Subcutaneous abdominal adipose tissue (tissue), 5 donors: Measurements from ENCODE around the gene JMJD7.

Experiments used
- H3K27ac ChIP-seq: one replicate; pipeline ENCODE4 v1.7.0; 2013; ENCODE audit warnings: low read depth, mild to moderate bottlenecking, inconsistent platforms, low read length, moderate library complexity
- H3K27me3 ChIP-seq, 5 donors: one replicate each; pipeline ENCODE4 v1.7.0; 2013; ENCODE audit warnings: low read length in 5 of 5, inconsistent platforms in 1 of 5; ENCODE audit not compliant: control insufficient read depth in 5 of 5, insufficient read depth in 4 of 5
- H3K36me3 ChIP-seq, 5 donors: one replicate each; pipeline ENCODE4 v1.7.0; 2013; ENCODE audit warnings: low read length in 5 of 5; ENCODE audit not compliant: control insufficient read depth in 5 of 5, insufficient read depth in 5 of 5
- H3K4me1 ChIP-seq, 5 donors: one replicate each; pipeline ENCODE4 v1.7.0; 2013; ENCODE audit warnings: low read length in 5 of 5, mild to moderate bottlenecking in 3 of 5, moderate library complexity in 1 of 5; ENCODE audit not compliant: control insufficient read depth in 5 of 5, insufficient read depth in 5 of 5
- H3K4me3 ChIP-seq, 5 donors: one replicate each; pipeline ENCODE4 v1.7.0; 2013; ENCODE audit warnings: low read length in 5 of 5, low read depth in 1 of 5
- H3K9ac ChIP-seq, 5 donors: one replicate each; pipeline ENCODE4 v1.7.0; 2013; ENCODE audit warnings: low read length in 5 of 5, mild to moderate bottlenecking in 4 of 5, moderate library complexity in 3 of 5
- H3K9me3 ChIP-seq, 5 donors: one replicate each; pipeline ENCODE4 v1.7.0; 2013; ENCODE audit warnings: low read length in 5 of 5; ENCODE audit not compliant: control insufficient read depth in 5 of 5
- donor health status: healthy.
- donor health status: healthy.
- donor health status: healthy.
- donor health status: healthy.
- donor health status: healthy.

Gene JMJD7

GRCh38 chr15:41877631-41878354 is 49.9 kb downstream of the JMJD7 start:
- peaks cover 0 to 25% (median 14%) of the 10 kb centered on the region in 5 donors for H3K4me1 ChIP-seq
- no peak overlapping the region for H3K4me3 ChIP-seq
- H3K27ac ChIP-seq, result no peak overlapping the region

GRCh38 chr15:41878355-41878699 is 50.4 kb downstream of the JMJD7 start:
- H3K4me3 ChIP-seq, result no peak overlapping the region
- no peaks in the 10 kb centered on the region for H3K36me3 ChIP-seq
- H3K4me1 ChIP-seq, result peaks cover 0 to 25% (median 14%) of the 10 kb centered on the region in 5 donors
- peaks cover 0 to 8% (median 5%) of the 10 kb centered on the region in 5 donors for H3K27me3 ChIP-seq
- no peak overlapping the region for H3K9ac ChIP-seq
- no peaks in the 10 kb centered on the region for H3K9me3 ChIP-seq
- no peak overlapping the region for H3K27ac ChIP-seq

More at GRCh38 chr15:41877631-41878354, 49.9 kb downstream of the JMJD7 start:
- no peaks in the 10 kb centered on the region for H3K36me3 ChIP-seq
- H3K27me3 ChIP-seq, result peaks cover 0 to 8% (median 5%) of the 10 kb centered on the region in 5 donors
- H3K9me3 ChIP-seq, result no peaks in the 10 kb centered on the region
- no peak overlapping the region for H3K9ac ChIP-seq

GRCh38 chr15:41879321-41879845 is 51.5 kb downstream of the JMJD7 start:
- H3K4me1 ChIP-seq, result peaks cover 0 to 25% (median 14%) of the 10 kb centered on the region in 5 donors
- H3K27ac ChIP-seq, result no peak overlapping the region
- no peaks in the 10 kb centered on the region for H3K36me3 ChIP-seq
- H3K27me3 ChIP-seq, result peaks cover 0 to 8% (median 5%) of the 10 kb centered on the region in 5 donors
- H3K9me3 ChIP-seq, result no peaks in the 10 kb centered on the region
- no peak overlapping the region for H3K4me3 ChIP-seq
- H3K9ac ChIP-seq, result no peak overlapping the region

- no peak overlapping the region for H3K4me3 ChIP-seq
- no peaks in the 10 kb centered on the region for H3K9me3 ChIP-seq
- no peak overlapping the region for H3K27ac ChIP-seq
- H3K9ac ChIP-seq, result no peak overlapping the region
- no peaks in the 10 kb centered on the region for H3K36me3 ChIP-seq
- peaks cover 0 to 8% (median 5%) of the 10 kb centered on the region in 5 donors for H3K27me3 ChIP-seq
- peaks cover 0 to 25% (median 14%) of the 10 kb centered on the region in 5 donors for H3K4me1 ChIP-seq
Measured at GRCh38 chr15:41880156-41880877, 52.4 kb downstream of the JMJD7 start.

GRCh38 chr15:41881086-41881485 is 53.2 kb downstream of the JMJD7 start:
- H3K36me3 ChIP-seq, result no peaks in the 10 kb centered on the region
- H3K27me3 ChIP-seq, result peaks cover 0 to 8% (median 5%) of the 10 kb centered on the region in 5 donors
- H3K9me3 ChIP-seq, result no peaks in the 10 kb centered on the region
- no peak overlapping the region for H3K27ac ChIP-seq
- H3K4me1 ChIP-seq, result peaks cover 0 to 25% (median 14%) of the 10 kb centered on the region in 5 donors
- no peak overlapping the region for H3K9ac ChIP-seq
- no peak overlapping the region for H3K4me3 ChIP-seq

- Histone ChIP-seq H3K4me1 (peaks cover 0 to 25% (median 14%) of the 10 kb centered on the region in 5 donors), H3K27me3 (peaks cover 0 to 8% (median 5%) of the 10 kb centered on the region in 5 donors), H3K36me3 (no peaks in the 10 kb centered on the region), H3K9me3 (no peaks in the 10 kb centered on the region), H3K4me3 (peak overlapping the region in 1 of 5 donors; percentile 28), H3K27ac (no peak overlapping the region), H3K9ac (no peak overlapping the region)
Measured at GRCh38 chr15:41881550-41881919, 53.6 kb downstream of the JMJD7 start.

- no peak overlapping the region for H3K9ac ChIP-seq
- H3K9me3 ChIP-seq, result no peaks in the 10 kb centered on the region
- H3K36me3 ChIP-seq, result peaks cover 0 to 3% (median 0%) of the 10 kb centered on the region in 5 donors
- H3K4me3 ChIP-seq, result peak overlapping the region in 2 of 5 donors; percentile 18 to 28
- no peak overlapping the region for H3K27ac ChIP-seq
- H3K4me1 ChIP-seq, result peaks cover 0 to 25% (median 14%) of the 10 kb centered on the region in 5 donors
- peaks cover 0 to 8% (median 5%) of the 10 kb centered on the region in 5 donors for H3K27me3 ChIP-seq
Measured at GRCh38 chr15:41881920-41882688, 54.2 kb downstream of the JMJD7 start.

- Histone ChIP-seq H3K27me3 (peaks cover 0 to 8% (median 5%) of the 10 kb centered on the region in 5 donors), H3K9ac (no peak overlapping the region), H3K9me3 (no peaks in the 10 kb centered on the region), H3K27ac (no peak overlapping the region), H3K36me3 (peaks cover 0 to 3% (median 0%) of the 10 kb centered on the region in 5 donors), H3K4me3 (no peak overlapping the region), H3K4me1 (peaks cover 0 to 20% (median 11%) of the 10 kb centered on the region in 5 donors)
Measured at GRCh38 chr15:41882689-41883483, 55.0 kb downstream of the JMJD7 start.

GRCh38 chr15:41883484-41883825 is 55.6 kb downstream of the JMJD7 start:
- Histone ChIP-seq H3K27ac (no peak overlapping the region), H3K9me3 (no peaks in the 10 kb centered on the region), H3K4me3 (no peak overlapping the region), H3K36me3 (peaks cover 0 to 3% (median 0%) of the 10 kb centered on the region in 5 donors), H3K9ac (no peak overlapping the region), H3K4me1 (peaks cover 0 to 15% (median 7%) of the 10 kb centered on the region in 5 donors), H3K27me3 (peaks cover 0 to 8% (median 5%) of the 10 kb centered on the region in 5 donors)
